Stimulated activated CD4-positive, alpha-beta T cell treated with anti-CD3 and anti-CD28 coated beads, Interleukin-1b, Interleukin-23, amount 100 ng/mL, for 1 hour (primary cell): ENCODE data around the gene NCAPH2.
A peak's percentile ranks its signal among the peaks of the same experiment; 100 is the strongest.

Experiments used
- DNase-seq, 2 donors: peaks; one replicate each; pipeline ENCODE4 v3.0.0-alpha.2; 2020; ENCODE audit warnings: low read depth in 2 of 2

The NCAPH2 gene

GRCh38 chr22:50474710-50475651, 33.0 kb upstream of the NCAPH2 start, which contains the start of gene SBF1:
Gene SBF1 (minus strand): TSS chr22:50475035. CDS start chr22:50474840, 195 bp downstream.
- peak; percentile 69 to 74 for DNase-seq

- no peak for DNase-seq
Observed at GRCh38 chr22:50475652-50476002, 32.4 kb upstream of the NCAPH2 start.

DNA sequence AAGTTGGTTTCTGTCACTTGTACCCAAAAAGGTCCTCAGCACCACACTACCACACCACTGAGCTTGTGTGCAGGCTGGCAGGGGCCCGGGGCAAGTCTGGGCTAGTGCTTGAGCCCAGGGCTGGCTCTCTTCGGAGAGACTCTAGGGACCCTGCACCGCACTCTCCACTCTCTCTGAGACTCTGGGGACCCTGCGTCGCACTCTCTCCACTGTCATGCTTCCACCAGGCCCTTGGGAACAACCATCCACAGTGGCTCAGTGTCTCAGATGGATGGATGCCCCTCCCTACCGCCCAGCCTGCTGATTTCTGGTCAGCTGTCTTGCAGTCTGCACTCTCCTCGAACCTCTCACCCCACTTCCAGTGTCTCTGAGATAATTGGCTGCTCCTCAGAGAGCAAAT, 31.2 kb upstream of the NCAPH2 start:
- no peak for DNase-seq

DNA sequence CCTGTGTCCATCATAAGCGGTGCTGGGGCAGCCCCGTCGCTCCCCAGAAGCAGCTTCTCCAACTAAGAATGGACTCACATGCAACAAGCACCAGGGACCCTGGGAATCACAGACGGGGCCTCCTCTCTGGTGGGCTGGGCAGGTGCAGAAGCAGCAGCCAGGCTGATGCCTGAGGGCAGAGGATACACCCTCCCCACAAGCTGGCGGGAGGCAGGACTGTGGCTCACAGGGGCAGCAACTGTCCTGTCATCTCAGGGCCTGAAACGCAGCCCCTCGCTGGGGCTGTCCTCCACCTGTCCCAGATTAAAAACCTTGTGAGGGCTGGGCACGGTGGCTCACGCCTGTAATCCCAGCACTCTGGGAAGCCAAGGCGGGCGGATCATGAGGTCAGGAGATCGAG, 30.1 kb upstream of the NCAPH2 start:
- DNase-seq, result no peak

DNA sequence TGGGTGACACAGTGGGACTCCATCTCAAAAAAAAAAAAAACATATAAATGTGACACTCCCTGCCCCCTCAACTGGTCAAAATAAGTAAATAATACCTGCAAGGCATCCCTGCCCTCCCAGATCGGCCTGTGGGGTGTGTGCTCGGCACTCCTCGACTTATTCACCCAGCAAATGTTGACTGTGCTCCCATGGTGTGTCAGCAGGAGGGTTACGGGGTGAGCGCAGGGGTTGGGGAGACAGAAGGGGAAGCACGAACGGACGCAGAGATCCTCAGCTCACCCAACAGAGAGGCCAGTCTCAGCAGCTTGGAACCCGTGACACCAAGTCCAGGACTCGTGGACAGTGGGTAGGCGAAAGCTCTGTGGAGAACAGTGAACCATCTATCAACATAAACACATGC, 28.3 kb upstream of the NCAPH2 start:
- no peak for DNase-seq

DNA sequence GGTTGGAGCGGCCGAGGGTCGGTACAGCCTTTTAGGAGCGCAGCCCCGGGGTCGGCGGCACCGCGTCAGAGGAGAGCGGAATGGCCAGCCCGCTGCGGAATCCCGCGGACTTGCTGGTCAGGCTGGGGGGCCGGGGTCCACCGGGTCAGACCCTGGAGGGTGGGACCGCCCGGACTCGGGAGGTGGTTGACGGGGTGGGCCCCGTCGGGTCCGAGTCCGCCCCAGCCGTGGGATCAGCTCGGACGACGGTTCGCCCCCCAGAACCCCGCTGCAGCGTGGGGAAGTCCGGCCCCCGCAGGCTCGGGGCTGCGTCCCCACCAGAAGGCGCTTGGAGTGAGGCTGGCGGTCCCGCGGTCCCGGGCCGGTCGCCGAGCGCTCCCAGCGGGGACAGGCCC, 27.0 kb upstream of the NCAPH2 start:
- DNase-seq, result no peak

DNA sequence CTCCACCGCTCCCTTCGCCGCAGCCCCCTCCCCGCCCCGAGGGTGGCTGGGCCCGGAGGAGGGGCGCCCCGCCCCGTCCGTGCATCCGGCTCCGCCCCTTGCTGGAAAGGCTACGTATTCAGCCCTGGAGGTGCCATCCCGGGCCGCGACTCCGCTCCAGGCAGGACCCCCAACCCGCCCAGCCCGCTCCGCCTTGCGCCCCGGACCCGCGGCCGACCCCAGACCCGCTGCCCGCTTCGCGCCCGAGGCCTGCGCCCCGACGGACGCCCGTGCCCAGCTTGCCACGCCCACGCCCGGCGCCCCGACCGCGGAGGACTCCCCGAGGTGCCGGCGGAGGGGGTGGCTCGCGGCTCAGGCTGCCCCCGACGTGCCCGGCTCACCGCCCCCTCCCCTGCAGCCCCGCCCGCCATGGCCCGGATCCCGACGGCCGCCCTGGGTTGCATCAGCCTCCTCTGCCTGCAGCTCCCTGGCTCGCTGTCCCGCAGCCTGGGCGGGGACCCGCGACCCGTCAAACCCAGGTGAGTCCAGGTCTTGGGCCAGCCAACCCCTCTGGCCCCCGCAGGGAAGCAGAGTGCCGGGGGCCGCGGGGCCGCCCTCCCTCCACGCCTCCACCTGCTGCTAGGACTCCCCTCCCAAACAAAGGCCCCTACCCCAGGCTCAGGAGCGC, 26.5 kb upstream of the NCAPH2 start, which contains the start of gene ADM2:
ADM2 (plus strand) TSS at position 104 of the 667 bp plus-strand sequence; CDS start at position 409, 305 bp downstream.
- DNase-seq, result peak in 1 of 2 donors; percentile 53

DNA sequence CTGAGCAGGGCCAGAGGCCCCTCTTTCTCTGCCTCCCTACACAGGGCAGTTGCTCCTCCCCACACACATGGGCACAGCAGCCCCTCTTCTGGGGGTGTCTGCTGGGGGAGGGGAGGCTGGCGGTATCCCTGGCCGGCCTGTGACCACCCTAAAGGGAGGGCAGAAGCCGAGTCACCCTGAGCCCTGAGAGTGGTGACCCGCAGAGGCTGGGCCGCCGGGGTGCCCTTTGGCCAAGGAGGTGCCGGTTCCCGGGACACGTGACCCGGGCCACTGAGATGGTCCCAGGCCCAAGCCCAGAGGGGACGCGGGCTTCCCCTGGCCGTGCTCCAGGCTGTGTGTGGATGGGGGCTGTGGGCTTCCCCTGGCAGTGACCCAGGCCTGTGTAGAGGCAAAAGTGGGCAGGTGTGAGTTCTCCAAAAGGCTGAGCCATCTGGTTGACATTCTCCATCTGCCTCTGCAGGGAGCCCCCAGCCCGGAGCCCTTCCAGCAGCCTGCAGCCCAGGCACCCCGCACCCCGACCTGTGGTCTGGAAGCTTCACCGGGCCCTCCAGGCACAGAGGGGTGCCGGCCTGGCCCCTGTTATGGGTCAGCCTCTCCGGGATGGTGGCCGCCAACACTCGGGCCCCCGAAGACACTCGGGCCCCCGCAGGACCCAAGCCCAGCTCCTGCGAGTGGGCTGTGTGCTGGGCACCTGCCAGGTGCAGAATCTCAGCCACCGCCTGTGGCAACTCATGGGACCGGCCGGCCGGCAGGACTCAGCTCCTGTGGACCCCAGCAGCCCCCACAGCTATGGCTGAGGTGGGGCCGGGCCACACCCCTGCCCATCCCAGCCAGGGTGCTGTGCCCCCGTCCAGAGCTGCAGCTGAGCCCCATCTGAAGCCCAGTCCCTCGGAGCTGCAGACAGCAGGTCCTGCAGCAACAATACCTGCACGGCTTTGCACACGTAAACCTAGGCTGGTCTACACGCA, 25.6 kb upstream of the NCAPH2 start:
- DNase-seq, result no peak

- no peak for DNase-seq
Observed at GRCh38 chr22:50483106-50483505, 24.9 kb upstream of the NCAPH2 start.

DNA sequence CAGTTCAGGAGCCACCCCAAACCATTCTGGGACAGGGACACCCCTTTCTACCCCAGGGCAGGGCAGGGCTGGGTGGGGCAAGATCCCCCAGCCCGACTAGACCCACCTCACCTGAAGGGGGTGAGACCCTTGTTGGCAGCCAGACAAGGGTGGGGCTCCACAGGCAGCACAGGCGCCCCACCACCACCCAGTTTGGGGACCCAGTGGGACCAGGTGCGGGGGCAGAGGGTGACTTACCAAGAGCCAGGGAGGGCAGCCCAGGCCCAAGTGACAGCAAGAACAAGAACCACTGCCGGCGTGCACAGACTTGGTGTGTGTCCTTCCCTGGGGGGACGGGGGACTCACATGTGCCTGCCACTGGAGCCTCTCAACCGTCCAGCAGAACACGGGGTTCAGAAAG, 24.5 kb upstream of the NCAPH2 start:
- DNase-seq, result no peak

DNA sequence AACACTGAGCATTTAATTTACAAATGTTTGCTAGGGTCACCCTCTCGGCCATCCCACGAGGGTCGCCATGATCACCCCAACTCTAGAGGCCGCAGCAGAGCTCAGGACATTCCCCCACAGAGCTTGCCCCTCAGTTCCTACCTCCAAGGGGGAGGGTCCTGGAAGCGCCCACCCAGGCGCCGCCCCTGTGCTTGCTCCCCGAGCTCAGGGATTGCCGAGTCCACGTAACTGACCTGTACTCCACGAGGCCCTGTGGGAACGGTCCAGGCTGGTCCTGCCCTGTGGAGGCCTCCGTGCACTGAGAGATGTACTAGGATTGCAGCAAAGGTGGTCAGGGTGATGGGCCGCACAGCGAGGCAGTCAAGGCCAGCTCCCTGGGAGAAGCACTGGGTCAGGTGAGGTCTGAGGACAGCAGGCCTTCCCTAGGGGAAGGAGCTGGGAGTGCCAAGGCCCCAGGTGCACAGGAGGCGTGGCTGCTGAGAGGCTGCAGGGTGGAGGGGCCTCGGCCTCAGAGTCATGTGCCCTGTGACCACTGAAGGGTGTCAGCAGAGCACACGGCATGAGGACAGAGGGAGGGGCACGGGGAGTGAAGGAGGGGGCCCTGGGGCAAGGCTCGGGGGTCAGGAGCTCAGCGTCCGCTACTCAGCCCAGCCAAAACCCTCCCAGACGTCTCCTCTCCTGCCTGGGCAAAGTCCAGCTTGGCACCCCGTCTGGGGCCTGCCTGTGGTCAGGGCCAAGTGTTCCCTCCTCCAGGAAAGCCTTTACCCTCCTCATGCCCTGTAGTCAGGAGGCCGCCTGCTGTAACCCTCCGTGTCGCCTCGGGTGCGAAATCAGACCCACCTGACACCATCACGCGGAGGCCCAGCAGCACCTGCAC, 23.8 kb upstream of the NCAPH2 start:
- DNase-seq, result no peak

DNA sequence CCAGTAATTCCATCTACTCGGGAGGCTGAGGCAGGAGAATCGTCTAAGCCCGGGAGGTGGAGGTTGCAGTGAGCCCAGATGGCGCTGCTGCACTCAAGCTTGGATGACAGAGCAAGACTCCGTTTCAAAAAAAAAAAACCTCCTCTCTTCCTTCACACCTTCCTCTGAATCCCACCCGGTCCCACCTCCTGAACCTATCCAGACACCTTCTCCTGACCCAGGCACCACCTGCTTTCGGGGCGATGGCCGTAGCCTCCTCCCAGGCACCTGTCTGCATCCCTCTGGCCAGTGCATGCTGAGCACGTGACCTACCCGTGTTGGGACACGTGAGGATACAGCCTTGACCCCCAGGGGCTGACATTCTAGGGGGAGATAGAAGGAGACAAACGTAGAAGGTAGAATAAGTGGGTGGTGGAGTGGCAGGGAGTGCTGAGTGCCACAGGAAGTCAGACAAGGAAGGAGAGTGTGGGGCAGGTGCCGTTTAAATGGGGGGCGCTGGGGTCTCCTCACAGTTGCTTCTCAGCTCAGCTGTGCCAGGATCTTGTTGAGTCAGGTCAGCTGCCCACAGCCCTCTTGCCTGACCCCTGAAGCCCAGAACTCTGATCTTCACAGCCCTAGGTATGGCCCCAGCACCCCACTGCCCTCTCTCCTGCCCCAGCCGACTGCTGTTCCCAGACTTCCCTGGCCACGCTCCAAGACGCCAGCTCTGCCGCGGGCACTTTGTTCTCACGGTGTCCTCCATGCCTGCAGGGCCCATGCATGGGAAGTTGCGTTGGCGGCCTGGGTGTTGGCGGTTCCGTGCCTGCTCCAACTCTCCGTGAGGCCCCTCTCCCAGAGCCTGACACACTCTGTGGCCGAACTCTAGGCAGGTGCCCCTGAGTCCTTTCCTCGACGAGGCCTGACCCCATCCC, 22.5 kb upstream of the NCAPH2 start:
- no peak for DNase-seq

GRCh38 chr22:50486561-50487289, 21.3 kb upstream of the NCAPH2 start, which contains the start of gene MIOX:
Gene MIOX (plus strand): TSS chr22:50486859. CDS start chr22:50486898, 39 bp downstream.
- DNase-seq, result no peak

DNA sequence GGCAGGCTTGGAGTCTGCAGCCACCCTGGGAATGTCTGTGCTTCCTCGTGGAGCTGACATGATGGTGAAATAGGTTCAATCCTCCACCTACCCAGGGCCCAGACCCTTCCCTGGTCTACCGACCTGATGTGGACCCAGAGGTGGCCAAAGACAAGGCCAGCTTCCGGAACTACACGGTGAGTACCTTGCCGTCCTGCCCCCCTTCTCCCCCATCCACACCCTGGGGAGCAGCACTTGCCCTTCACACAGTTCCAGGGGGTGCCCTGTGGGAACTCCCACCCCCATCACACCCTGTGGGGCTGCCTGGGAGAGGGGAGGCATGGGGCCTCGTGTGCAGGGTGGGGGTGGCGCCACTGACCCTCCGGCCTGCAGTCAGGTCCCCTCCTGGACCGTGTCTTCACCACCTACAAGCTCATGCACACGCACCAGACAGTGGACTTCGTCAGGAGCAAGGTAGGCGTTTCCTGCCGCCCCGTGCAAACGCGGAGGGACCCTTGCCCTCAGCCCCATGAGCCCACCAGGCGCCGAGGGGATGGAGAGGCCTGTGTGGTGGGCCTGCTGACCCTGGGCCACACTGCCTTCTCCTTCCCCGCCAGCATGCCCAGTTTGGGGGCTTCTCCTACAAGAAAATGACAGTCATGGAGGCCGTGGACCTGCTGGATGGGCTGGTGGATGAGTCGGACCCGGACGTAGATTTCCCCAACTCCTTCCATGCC, 20.6 kb upstream of the NCAPH2 start:
- no peak for DNase-seq

DNA sequence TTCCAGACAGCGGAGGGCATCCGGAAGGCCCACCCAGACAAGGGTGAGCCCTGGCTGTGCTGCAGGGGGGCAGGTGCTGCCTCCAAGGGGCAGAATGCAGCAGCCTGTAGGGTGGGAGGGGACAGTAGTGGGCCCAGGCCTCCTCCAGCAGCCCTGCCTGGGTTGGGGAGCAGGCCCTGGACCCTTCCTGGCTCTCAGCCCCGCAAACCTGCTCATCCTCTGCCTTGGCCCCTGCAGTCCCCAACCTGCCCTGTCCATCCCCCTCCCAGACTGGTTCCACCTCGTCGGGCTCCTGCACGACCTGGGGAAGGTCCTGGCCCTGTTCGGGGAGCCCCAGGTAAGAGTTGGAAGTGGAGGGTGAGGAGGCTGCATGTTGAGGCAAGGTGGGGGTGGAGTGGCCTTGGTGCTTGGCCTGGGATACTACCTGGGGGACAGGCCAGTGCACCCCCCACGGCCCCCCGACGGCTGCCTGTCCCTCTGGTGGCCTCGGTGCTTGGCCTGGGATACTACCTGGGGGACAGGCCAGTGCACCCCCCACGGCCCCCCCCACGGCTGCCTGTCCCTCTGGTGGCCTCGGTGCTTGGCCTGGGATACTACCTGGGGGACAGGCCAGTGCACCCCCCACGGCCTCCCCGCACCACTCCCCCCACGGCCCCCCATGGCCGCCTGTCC, 19.9 kb upstream of the NCAPH2 start:
- DNase-seq, result no peak

- no peak for DNase-seq
Observed at GRCh38 chr22:50488886-50489285, 19.1 kb upstream of the NCAPH2 start.

GRCh38 chr22:50489363-50490243, 18.4 kb upstream of the NCAPH2 start:
- no peak for DNase-seq
